Measurements from ENCODE around the gene ING3. TPM values are rescaled to one million over a fixed set of nuclear protein-coding genes. Genes with fewer than 3 reads are reported as not detected.
A peak's percentile ranks its signal among the peaks of the same experiment; 100 is the strongest.

Gene ING3
- total and polyA plus RNA-seq, 2 donors (not counting 3 experiments of a cell fraction or from before 2014, with no cell fraction given): 8.7 to 19.6 TPM

DNA sequence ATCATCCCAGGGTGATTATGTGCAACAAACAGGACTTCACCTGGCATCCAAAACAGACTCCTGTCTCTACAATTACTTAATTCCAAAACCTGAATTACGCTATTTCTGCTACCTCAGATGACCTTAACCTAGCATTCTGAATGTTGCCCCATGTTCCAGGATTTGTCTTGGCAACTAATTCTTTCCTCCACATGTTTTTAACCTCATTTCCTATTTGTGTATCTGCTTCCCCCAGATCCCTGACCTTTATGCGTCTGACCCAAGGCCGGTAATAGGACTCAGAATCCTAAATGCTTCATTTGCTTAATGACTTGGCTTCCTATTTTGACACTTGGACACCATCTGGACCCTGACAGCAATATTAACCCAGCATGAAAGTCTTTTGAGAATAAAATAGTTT is 8.7 kb upstream of the ING3 start:
- peak; percentile 86 for TF ChIP-seq FOS (IDR thresholded peaks at IDR 0.05; ENCODE audit: borderline replicate concordance, insufficient read depth, low read length)
- peak; percentile 83 for TF ChIP-seq JUN (IDR thresholded peaks at IDR 0.05; ENCODE audit: borderline replicate concordance, insufficient read depth, insufficient read length, low read depth)
- TF ChIP-seq, protein P1, sequence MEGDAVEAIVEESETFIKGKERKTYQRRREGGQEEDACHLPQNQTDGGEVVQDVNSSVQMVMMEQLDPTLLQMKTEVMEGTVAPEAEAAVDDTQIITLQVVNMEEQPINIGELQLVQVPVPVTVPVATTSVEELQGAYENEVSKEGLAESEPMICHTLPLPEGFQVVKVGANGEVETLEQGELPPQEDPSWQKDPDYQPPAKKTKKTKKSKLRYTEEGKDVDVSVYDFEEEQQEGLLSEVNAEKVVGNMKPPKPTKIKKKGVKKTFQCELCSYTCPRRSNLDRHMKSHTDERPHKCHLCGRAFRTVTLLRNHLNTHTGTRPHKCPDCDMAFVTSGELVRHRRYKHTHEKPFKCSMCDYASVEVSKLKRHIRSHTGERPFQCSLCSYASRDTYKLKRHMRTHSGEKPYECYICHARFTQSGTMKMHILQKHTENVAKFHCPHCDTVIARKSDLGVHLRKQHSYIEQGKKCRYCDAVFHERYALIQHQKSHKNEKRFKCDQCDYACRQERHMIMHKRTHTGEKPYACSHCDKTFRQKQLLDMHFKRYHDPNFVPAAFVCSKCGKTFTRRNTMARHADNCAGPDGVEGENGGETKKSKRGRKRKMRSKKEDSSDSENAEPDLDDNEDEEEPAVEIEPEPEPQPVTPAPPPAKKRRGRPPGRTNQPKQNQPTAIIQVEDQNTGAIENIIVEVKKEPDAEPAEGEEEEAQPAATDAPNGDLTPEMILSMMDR (IDR thresholded peaks at IDR 0.05; ENCODE audit: extremely low read depth in 1 of 2, insufficient read depth in 1 of 2, low read depth in 1 of 2, low read length in 2 of 2): no peak
- TF ChIP-seq GATA2 (IDR thresholded peaks at IDR 0.05; ENCODE audit: insufficient read depth, insufficient read length, low read depth, low read length): peak; percentile 99
- TF ChIP-seq, protein P2, sequence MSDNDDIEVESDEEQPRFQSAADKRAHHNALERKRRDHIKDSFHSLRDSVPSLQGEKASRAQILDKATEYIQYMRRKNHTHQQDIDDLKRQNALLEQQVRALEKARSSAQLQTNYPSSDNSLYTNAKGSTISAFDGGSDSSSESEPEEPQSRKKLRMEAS (IDR thresholded peaks at IDR 0.05; ENCODE audit: insufficient read depth, insufficient read length): no peak
- no peak for TF ChIP-seq EZH2 (IDR thresholded peaks at IDR 0.05; ENCODE audit: borderline replicate concordance, low read depth, low read length, severe bottlenecking)
- peak; percentile 87 for TF ChIP-seq POLR2A (IDR thresholded peaks at IDR 0.05; ENCODE audit: low read depth, low read length)
- TF ChIP-seq POLR2AphosphoS5 (IDR thresholded peaks at IDR 0.05; ENCODE audit: insufficient read depth, low read depth, low read length): peak; percentile 98
- no peak for TF ChIP-seq MYC (IDR thresholded peaks at IDR 0.05; ENCODE audit: low read depth, low read length)
- CTCF ChIA-PET: interaction anchor here (0.6 to 6.1 kb wide), 20 partner anchors 9 to 217 kb away, joined by 3 to 64 read pairs (median 4); partner anchors contain the start of genes CPED1, ING3 and TSPAN12
- H4K20me1 ChIP-seq (replicated peaks; ENCODE audit: control insufficient read depth, extremely low read depth, insufficient read depth, low read length): no peaks in the 10 kb centered on the region
- peak overlapping the region; percentile 49 for H3K4me2 ChIP-seq (ENCODE audit: insufficient read depth, low read length)
- no peaks in the 10 kb centered on the region for H3K27me3 ChIP-seq (ENCODE audit: control insufficient read depth in 2 of 2, insufficient read depth in 2 of 2, low read length in 2 of 2)
- H3K36me3 ChIP-seq (ENCODE audit: control insufficient read depth in 2 of 2, extremely low read depth in 1 of 2, insufficient read depth in 2 of 2, low read length in 2 of 2): no peaks in the 10 kb centered on the region
- H2AFZ ChIP-seq (ENCODE audit: low read depth, low read length): peak overlapping the region; percentile 3
- FAIRE-seq (peak; percentile 94), DNase-seq (ENCODE audit: low read depth, low spot score) (peak; percentile 97)
- no peaks in the 10 kb centered on the region for H3K79me2 ChIP-seq (ENCODE audit: control insufficient read depth, insufficient read depth, low read length)
- H3K4me1 ChIP-seq (ENCODE audit: control insufficient read depth, extremely low read depth, insufficient read depth, low read length): peaks cover 46% of the 10 kb centered on the region
- H3K9me1 ChIP-seq (replicated peaks; ENCODE audit: control insufficient read depth, extremely low read depth, insufficient read depth, low read length): no peaks in the 10 kb centered on the region
- H3K9ac ChIP-seq (replicated peaks; ENCODE audit: extremely low read depth, insufficient read depth, low read length): peak overlapping the region; percentile 42
- dilution Hi-C loops (cut with MboI; ENCODE audit: extremely low pct_ligation_motif_present, low sequenced_read_pairs) (no loop called here), intact Hi-C loops (cut with micrococcal nuclease) (loop anchor here (1.0 to 10.0 kb wide), 9 partner anchors 8 to 537 kb away; partner anchors contain the start of gene ING3)
- no peaks in the 10 kb centered on the region for H3K9me3 ChIP-seq (replicated peaks; ENCODE audit: control insufficient read depth, insufficient read depth, low read length)
- no peak overlapping the region for H3K4me3 ChIP-seq (replicated peaks in 1 of 3; ENCODE audit: insufficient read depth in 1 of 3, low read depth in 1 of 3, low read length in 3 of 3)
- no TSS peak for BruUV-seq (replicated peaks)
- H3K27ac ChIP-seq (ENCODE audit: insufficient read depth, low read depth, low read length): peak overlapping the region; percentile 87
- POLR2A ChIA-PET: no interaction called here
